ENCODE results near the gene LMBR1.

Gene LMBR1

GRCh38 chr7:156895024-156895780 lies 2.2 kb upstream of the LMBR1 start:
- no peak overlapping the region for H3K27ac ChIP-seq (ENCODE audit: low read depth, low read length)
- no peak overlapping the region for H2AFZ ChIP-seq (ENCODE audit: low read depth, low read length, severe bottlenecking)
- peaks cover 8% of the 10 kb centered on the region; the same call in 1 of the 2 replicates for H3F3A ChIP-seq (ENCODE audit: insufficient read depth)
- H3K4me2 ChIP-seq (ENCODE audit: low read depth, low read length, poor library complexity, severe bottlenecking), result no peak overlapping the region
- H3K4me3 ChIP-seq (ENCODE audit: insufficient read depth, low read length, poor library complexity, severe bottlenecking), result no peak overlapping the region
- TF ChIP-seq EZH2phosphoT487 (conservative IDR thresholded peaks at IDR 0.05; ENCODE audit: low read length) (no peak), CTCF (IDR thresholded peaks at IDR 0.05; ENCODE audit: insufficient read depth, low read length, poor library complexity, severe bottlenecking) (no peak)
- no peaks in the 10 kb centered on the region for H3K9me2 ChIP-seq (replicated peaks; ENCODE audit: insufficient read depth, low read length)
- H3K36me3 ChIP-seq (ENCODE audit: low read length), result no peaks in the 10 kb centered on the region
- H3K27me3 ChIP-seq (ENCODE audit: low read length), result no peaks in the 10 kb centered on the region
- H3K9me3 ChIP-seq (ENCODE audit: insufficient read depth, low read length), result no peaks in the 10 kb centered on the region
- H4K20me1 ChIP-seq (ENCODE audit: low read depth, low read length), result no peaks in the 10 kb centered on the region; the same call in 1 of the 2 replicates
- H3K9ac ChIP-seq (ENCODE audit: low read length), result no peak overlapping the region
- peaks cover 19% of the 10 kb centered on the region for H3K79me2 ChIP-seq (ENCODE audit: insufficient read depth, low read length)

GRCh38 chr7:156892081-156892800 lies 742 bp downstream of the LMBR1 start:
- peaks cover 45% of the 10 kb centered on the region for H3K79me2 ChIP-seq (ENCODE audit: insufficient read depth, low read length)
- no peaks in the 10 kb centered on the region for H3K36me3 ChIP-seq (ENCODE audit: low read length)
- peak overlapping the region; percentile 77 for H3K4me3 ChIP-seq (ENCODE audit: insufficient read depth, low read length, poor library complexity, severe bottlenecking)
- peak overlapping the region; percentile 82 for H3K27ac ChIP-seq (ENCODE audit: low read depth, low read length)
- H3K9ac ChIP-seq (ENCODE audit: low read length), result peak overlapping the region; percentile 82
- H3K4me2 ChIP-seq (ENCODE audit: low read depth, low read length, poor library complexity, severe bottlenecking), result peak overlapping the region; percentile 78
- H3F3A ChIP-seq (ENCODE audit: insufficient read depth), result peaks cover 14% of the 10 kb centered on the region; the same call in 1 of the 2 replicates
- TF ChIP-seq CTCF (IDR thresholded peaks at IDR 0.05; ENCODE audit: insufficient read depth, low read length, poor library complexity, severe bottlenecking) (no peak), EZH2phosphoT487 (conservative IDR thresholded peaks at IDR 0.05; ENCODE audit: low read length) (no peak)
- no peaks in the 10 kb centered on the region; the same call in 1 of the 2 replicates for H4K20me1 ChIP-seq (ENCODE audit: low read depth, low read length)
- no peaks in the 10 kb centered on the region for H3K27me3 ChIP-seq (ENCODE audit: low read length)
- no peaks in the 10 kb centered on the region for H3K9me3 ChIP-seq (ENCODE audit: insufficient read depth, low read length)
- peak overlapping the region; percentile 24 for H2AFZ ChIP-seq (ENCODE audit: low read depth, low read length, severe bottlenecking)
- H3K9me2 ChIP-seq (replicated peaks; ENCODE audit: insufficient read depth, low read length), result no peaks in the 10 kb centered on the region

- peak overlapping the region; percentile 5 for H3K4me2 ChIP-seq (ENCODE audit: low read depth, low read length, poor library complexity, severe bottlenecking)
- H2AFZ ChIP-seq (ENCODE audit: low read depth, low read length, severe bottlenecking), result no peak overlapping the region
- TF ChIP-seq CTCF (IDR thresholded peaks at IDR 0.05; ENCODE audit: insufficient read depth, low read length, poor library complexity, severe bottlenecking), result no peak
- no peak for TF ChIP-seq EZH2phosphoT487 (conservative IDR thresholded peaks at IDR 0.05; ENCODE audit: low read length)
- no peak overlapping the region for H3K27ac ChIP-seq (ENCODE audit: low read depth, low read length)
- no peak overlapping the region for H3K9ac ChIP-seq (ENCODE audit: low read length)
- no peaks in the 10 kb centered on the region; the same call in 1 of the 2 replicates for H4K20me1 ChIP-seq (ENCODE audit: low read depth, low read length)
- no peaks in the 10 kb centered on the region for H3K9me2 ChIP-seq (replicated peaks; ENCODE audit: insufficient read depth, low read length)
- H3K27me3 ChIP-seq (ENCODE audit: low read length), result no peaks in the 10 kb centered on the region
- H3K36me3 ChIP-seq (ENCODE audit: low read length), result no peaks in the 10 kb centered on the region
- peaks cover 67% of the 10 kb centered on the region for H3K79me2 ChIP-seq (ENCODE audit: insufficient read depth, low read length)
- no peak overlapping the region for H3K4me3 ChIP-seq (ENCODE audit: insufficient read depth, low read length, poor library complexity, severe bottlenecking)
- no peaks in the 10 kb centered on the region for H3K9me3 ChIP-seq (ENCODE audit: insufficient read depth, low read length)
- peaks cover 14% of the 10 kb centered on the region; the same call in 1 of the 2 replicates for H3F3A ChIP-seq (ENCODE audit: insufficient read depth)
Measured at GRCh38 chr7:156889746-156890145, 3.2 kb downstream of the LMBR1 start.
